ENCODE measurements around the gene LENG9.
"Not testable (repeated sequence)": the region's sequence is repeated elsewhere in the genome, so short reads cannot be mapped to it uniquely, and the experiment has no call there.

Gene LENG9

GRCh38 chr19:54463531-54464043 is at the start of gene LENG9:
Gene LENG9 (minus strand): TSS chr19:54463778. CDS start chr19:54463526, 252 bp downstream.
- H3K27ac ChIP-seq: peak within 1 kb of the TSS; percentile 96
- TF ChIP-seq CTCF (conservative IDR thresholded peaks at IDR 0.05): no peak

- not testable (repeated sequence) for H3K27ac ChIP-seq
Observed at GRCh38 chr19:54509200-54509940, 45.8 kb upstream of the LENG9 start.

- not testable (repeated sequence) for H3K27ac ChIP-seq
Observed at GRCh38 chr19:54508487-54508886, 44.9 kb upstream of the LENG9 start.

GRCh38 chr19:54507824-54508223 is 44.2 kb upstream of the LENG9 start:
- no peak overlapping the region for H3K27ac ChIP-seq

GRCh38 chr19:54507038-54507717 is 43.6 kb upstream of the LENG9 start:
- not testable (repeated sequence) for H3K27ac ChIP-seq

More at GRCh38 chr19:54507824-54508223, 44.2 kb upstream of the LENG9 start:
- no peak for TF ChIP-seq CTCF (conservative IDR thresholded peaks at IDR 0.05)

- no peak overlapping the region for H3K27ac ChIP-seq
- TF ChIP-seq CTCF (conservative IDR thresholded peaks at IDR 0.05): no peak
Observed at GRCh38 chr19:54506079-54506478, 42.5 kb upstream of the LENG9 start.

GRCh38 chr19:54505542-54505941 is 42.0 kb upstream of the LENG9 start:
- H3K27ac ChIP-seq: not testable (repeated sequence)

- no peak for TF ChIP-seq CTCF (conservative IDR thresholded peaks at IDR 0.05)
- no peak within 1 kb of the TSS for H3K27ac ChIP-seq
Observed at GRCh38 chr19:54502518-54503048, 39.0 kb upstream of the LENG9 start, which contains the start of gene LAIR2. Gene LAIR2 (plus strand): TSS chr19:54502831. CDS start chr19:54502919, 88 bp downstream.

GRCh38 chr19:54498451-54498772 is 34.8 kb upstream of the LENG9 start:
- H3K27ac ChIP-seq: not testable (repeated sequence)

GRCh38 chr19:54497747-54498450 is 34.3 kb upstream of the LENG9 start:
- H3K27ac ChIP-seq: not testable (repeated sequence)

- not testable (repeated sequence) for H3K27ac ChIP-seq
Observed at GRCh38 chr19:54495284-54495683, 31.7 kb upstream of the LENG9 start.

Measured in VCaP (cell line).